Measurements from ENCODE around the gene ST6GALNAC3.

DNA sequence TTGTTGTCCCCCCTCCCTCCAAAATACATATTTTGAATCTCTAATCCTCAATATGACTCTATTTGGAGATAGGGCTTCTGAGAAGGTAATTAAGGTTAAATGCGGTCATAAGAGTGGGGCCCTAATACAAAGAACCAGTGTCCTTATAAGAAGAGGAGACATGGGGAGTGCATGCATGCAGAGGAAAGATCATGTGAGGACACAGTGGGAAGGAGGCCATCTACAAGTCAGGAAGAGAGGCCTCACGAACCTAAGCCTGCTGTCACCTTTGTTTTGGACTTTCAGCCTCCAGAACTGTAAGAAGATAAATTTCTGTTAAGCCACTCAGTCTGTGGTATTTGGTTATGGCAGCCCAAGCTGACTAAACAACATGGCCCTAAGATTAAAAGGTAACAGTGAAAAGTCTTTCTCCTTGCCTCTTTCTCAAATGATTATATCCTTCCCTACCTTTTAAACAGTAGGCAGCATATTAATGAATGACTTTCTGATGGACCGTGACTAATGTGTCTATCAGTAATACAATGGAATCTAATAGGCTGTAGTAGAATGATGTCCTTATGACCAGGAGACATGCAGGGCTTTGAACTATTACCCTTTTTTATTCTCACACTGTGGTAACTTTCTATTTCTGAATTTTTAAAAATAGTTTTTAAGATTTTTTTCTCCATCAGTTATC is 40.6 kb upstream of the ST6GALNAC3 start:
- TF ChIP-seq TAF1 (IDR thresholded peaks at IDR 0.05; ENCODE audit: borderline replicate concordance, low read depth, low read length) (no peak), POLR2AphosphoS5 (IDR thresholded peaks at IDR 0.05; ENCODE audit: low read depth, low read length) (no peak), POLR2A (IDR thresholded peaks at IDR 0.05; ENCODE audit: low read depth, low read length) (no peak)
